ENCODE data around the gene GRK6. TPM values are rescaled to one million over a fixed set of nuclear protein-coding genes. Genes with fewer than 3 reads are reported as not detected.
A peak's percentile ranks its signal among the peaks of the same experiment; 100 is the strongest.

GRK6 gene
- total RNA-seq, 1 donor = 19.2 TPM

DNA sequence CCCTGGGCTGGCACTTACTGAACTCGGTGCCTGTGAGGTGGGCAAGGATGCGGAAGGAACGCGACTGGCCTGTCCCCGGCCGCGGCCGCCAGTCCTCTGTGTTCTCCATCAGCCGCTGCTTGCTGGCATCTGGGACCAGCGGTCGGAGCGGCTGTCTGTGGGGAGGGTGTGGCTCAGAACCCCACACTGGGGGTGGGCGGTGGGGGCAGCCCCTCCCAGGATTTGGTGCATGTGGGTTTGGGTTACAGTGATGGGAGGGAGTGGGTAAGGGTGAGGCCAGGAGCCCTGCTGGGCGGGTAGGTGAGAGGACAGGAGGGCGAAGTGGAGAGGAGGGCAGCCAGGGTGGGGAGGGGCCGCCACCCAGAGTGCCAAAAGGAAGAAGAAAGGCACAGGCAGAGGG lies 64.5 kb downstream of the GRK6 start:
- Histone ChIP-seq H4K20me1 (ENCODE audit: insufficient read depth, low read length) (peaks cover 89% of the 10 kb centered on the region), H2AFZ (ENCODE audit: low read length) (no peak overlapping the region), H3K4me2 (ENCODE audit: insufficient read depth, low read length) (no peak overlapping the region), H3K36me3 (ENCODE audit: insufficient read depth, low read length) (peaks cover 87% of the 10 kb centered on the region), H3K79me2 (ENCODE audit: insufficient read depth, low read length) (peaks cover 76% of the 10 kb centered on the region), H3K4me3 (ENCODE audit: insufficient read depth, low read length) (no peak overlapping the region), H3K4me1 (ENCODE audit: insufficient read depth, low read length) (peaks cover 38% of the 10 kb centered on the region), H3K27me3 (ENCODE audit: insufficient read depth, low read length) (no peaks in the 10 kb centered on the region), H3K9me3 (ENCODE audit: low read depth, low read length) (no peaks in the 10 kb centered on the region), H3K27ac (ENCODE audit: low read depth, low read length) (no peak overlapping the region)
- no peak for TF ChIP-seq CTCF (IDR thresholded peaks at IDR 0.05; ENCODE audit: extremely low read depth, low read depth, low read length)
- no peak for DNase-seq (ENCODE audit: insufficient read length, low spot score, missing footprints)

GRCh38 chr5:177491429-177491945 lies 65.0 kb downstream of the GRK6 start:
- TF ChIP-seq CTCF (IDR thresholded peaks at IDR 0.05; ENCODE audit: extremely low read depth, low read depth, low read length) = peak; percentile 53
- Histone ChIP-seq H3K79me2 (ENCODE audit: insufficient read depth, low read length) (peaks cover 77% of the 10 kb centered on the region), H3K27me3 (ENCODE audit: insufficient read depth, low read length) (no peaks in the 10 kb centered on the region), H3K4me2 (ENCODE audit: insufficient read depth, low read length) (no peak overlapping the region), H3K9me3 (ENCODE audit: low read depth, low read length) (no peaks in the 10 kb centered on the region), H4K20me1 (ENCODE audit: insufficient read depth, low read length) (peaks cover 90% of the 10 kb centered on the region), H2AFZ (ENCODE audit: low read length) (no peak overlapping the region), H3K27ac (ENCODE audit: low read depth, low read length) (no peak overlapping the region), H3K4me3 (ENCODE audit: insufficient read depth, low read length) (no peak overlapping the region), H3K36me3 (ENCODE audit: insufficient read depth, low read length) (peaks cover 84% of the 10 kb centered on the region), H3K4me1 (ENCODE audit: insufficient read depth, low read length) (peaks cover 43% of the 10 kb centered on the region)
- peak; percentile 97 for DNase-seq (ENCODE audit: insufficient read length, low spot score, missing footprints)

- H3K36me3 ChIP-seq (ENCODE audit: insufficient read depth, low read length) = peaks cover 79% of the 10 kb centered on the region
- TF ChIP-seq CTCF (IDR thresholded peaks at IDR 0.05; ENCODE audit: extremely low read depth, low read depth, low read length) = no peak
- peaks cover 88% of the 10 kb centered on the region for H4K20me1 ChIP-seq (ENCODE audit: insufficient read depth, low read length)
Observed at GRCh38 chr5:177491983-177492746, 65.7 kb downstream of the GRK6 start.

More at GRCh38 chr5:177491983-177492746, 65.7 kb downstream of the GRK6 start:
- no peaks in the 10 kb centered on the region for H3K27me3 ChIP-seq (ENCODE audit: insufficient read depth, low read length)
- peaks cover 77% of the 10 kb centered on the region for H3K79me2 ChIP-seq (ENCODE audit: insufficient read depth, low read length)
- DNase-seq (ENCODE audit: insufficient read length, low spot score, missing footprints) = no peak
- peaks cover 43% of the 10 kb centered on the region for H3K4me1 ChIP-seq (ENCODE audit: insufficient read depth, low read length)
- H3K9me3 ChIP-seq (ENCODE audit: low read depth, low read length) = no peaks in the 10 kb centered on the region
- H3K4me2 ChIP-seq (ENCODE audit: insufficient read depth, low read length) = no peak overlapping the region
- H2AFZ ChIP-seq (ENCODE audit: low read length) = no peak overlapping the region
- H3K27ac ChIP-seq (ENCODE audit: low read depth, low read length) = no peak overlapping the region
- H3K4me3 ChIP-seq (ENCODE audit: insufficient read depth, low read length) = no peak overlapping the region

Other genes starting within 250 kb of the GRK6 start
- gene RAB24, start 123.0 kb upstream of the GRK6 start, total RNA-seq = 21.5 and 22.8 TPM in 2 replicates
- gene PRELID1, start 122.9 kb upstream of the GRK6 start, total RNA-seq = 69.5 and 82.2 TPM in 2 replicates
- gene MXD3, start 114.8 kb upstream of the GRK6 start, total RNA-seq = 2.7 and 3.3 TPM in 2 replicates
- gene LMAN2, start 75.0 kb upstream of the GRK6 start, total RNA-seq = 295 and 356 TPM in 2 replicates
- gene RGS14, start 68.8 kb upstream of the GRK6 start, total RNA-seq = 7.4 and 9.4 TPM in 2 replicates
- not detected in 2 replicates for gene SLC34A1, start 42.2 kb upstream of the GRK6 start, total RNA-seq
- not detected in 2 replicates for gene PFN3, start 26.0 kb upstream of the GRK6 start, total RNA-seq
- gene F12, start 17.1 kb upstream of the GRK6 start, total RNA-seq = not detected in 2 replicates
- gene PRR7, start 20.1 kb downstream of the GRK6 start, total RNA-seq = 10.0 and 12.7 TPM in 2 replicates
- 121 and 139 TPM in 2 replicates for gene DBN1, start 47.0 kb downstream of the GRK6 start, total RNA-seq
- 157 and 159 TPM in 2 replicates for gene PDLIM7, start 70.9 kb downstream of the GRK6 start, total RNA-seq
- 1.1 and 1.5 TPM in 2 replicates for gene DOK3, start 83.2 kb downstream of the GRK6 start, total RNA-seq
- 49.5 and 68.4 TPM in 2 replicates for gene DDX41, start 90.3 kb downstream of the GRK6 start, total RNA-seq
- gene FAM193B, start 127.9 kb downstream of the GRK6 start, total RNA-seq = 29.2 and 32.6 TPM in 2 replicates
- 93.4 and 96.6 TPM in 2 replicates for gene TMED9, start 165.5 kb downstream of the GRK6 start, total RNA-seq
- 25.6 and 26.8 TPM in 2 replicates for gene B4GALT7, start 173.5 kb downstream of the GRK6 start, total RNA-seq

All from osteoblast (primary cell).